ENCODE measurements around the gene BOLL. TPM values are rescaled to one million over a fixed set of nuclear protein-coding genes. Genes with fewer than 3 reads are reported as not detected.
A peak's percentile ranks its signal among the peaks of the same experiment; 100 is the strongest.
"Not testable (repeated sequence)": the region's sequence is repeated elsewhere in the genome, so short reads cannot be mapped to it uniquely, and the experiment has no call there.

The BOLL gene, protein sequence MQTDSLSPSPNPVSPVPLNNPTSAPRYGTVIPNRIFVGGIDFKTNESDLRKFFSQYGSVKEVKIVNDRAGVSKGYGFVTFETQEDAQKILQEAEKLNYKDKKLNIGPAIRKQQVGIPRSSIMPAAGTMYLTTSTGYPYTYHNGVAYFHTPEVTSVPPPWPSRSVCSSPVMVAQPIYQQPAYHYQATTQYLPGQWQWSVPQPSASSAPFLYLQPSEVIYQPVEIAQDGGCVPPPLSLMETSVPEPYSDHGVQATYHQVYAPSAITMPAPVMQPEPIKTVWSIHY
- total RNA-seq (ENCODE audit: unreplicated experiment), result not detected
- long read RNA-seq, result 0 reads

- Mint-ChIP-seq H3K4me3 (ENCODE audit: unreplicated experiment) (peak within 1 kb of the TSS; percentile 20), H3K4me1 (ENCODE audit: low read depth, unreplicated experiment) (no peaks in the 10 kb centered on the region), H3K9me3 (ENCODE audit: unreplicated experiment) (no peaks in the 10 kb centered on the region), H3K27ac (ENCODE audit: unreplicated experiment) (no peak within 1 kb of the TSS), H3K36me3 (ENCODE audit: unreplicated experiment) (no peaks in the 10 kb centered on the region), H3K27me3 (ENCODE audit: unreplicated experiment) (peaks cover 1% of the 10 kb centered on the region)
- DNase-seq, result no peak
- TF ChIP-seq, protein P1, sequence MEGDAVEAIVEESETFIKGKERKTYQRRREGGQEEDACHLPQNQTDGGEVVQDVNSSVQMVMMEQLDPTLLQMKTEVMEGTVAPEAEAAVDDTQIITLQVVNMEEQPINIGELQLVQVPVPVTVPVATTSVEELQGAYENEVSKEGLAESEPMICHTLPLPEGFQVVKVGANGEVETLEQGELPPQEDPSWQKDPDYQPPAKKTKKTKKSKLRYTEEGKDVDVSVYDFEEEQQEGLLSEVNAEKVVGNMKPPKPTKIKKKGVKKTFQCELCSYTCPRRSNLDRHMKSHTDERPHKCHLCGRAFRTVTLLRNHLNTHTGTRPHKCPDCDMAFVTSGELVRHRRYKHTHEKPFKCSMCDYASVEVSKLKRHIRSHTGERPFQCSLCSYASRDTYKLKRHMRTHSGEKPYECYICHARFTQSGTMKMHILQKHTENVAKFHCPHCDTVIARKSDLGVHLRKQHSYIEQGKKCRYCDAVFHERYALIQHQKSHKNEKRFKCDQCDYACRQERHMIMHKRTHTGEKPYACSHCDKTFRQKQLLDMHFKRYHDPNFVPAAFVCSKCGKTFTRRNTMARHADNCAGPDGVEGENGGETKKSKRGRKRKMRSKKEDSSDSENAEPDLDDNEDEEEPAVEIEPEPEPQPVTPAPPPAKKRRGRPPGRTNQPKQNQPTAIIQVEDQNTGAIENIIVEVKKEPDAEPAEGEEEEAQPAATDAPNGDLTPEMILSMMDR (IDR thresholded peaks at IDR 0.05; ENCODE audit: partially characterized antibody, unreplicated experiment), result no peak
These were observed at the start of gene BOLL for GRCh38 chr2:197784956-197785941. Gene BOLL, minus strand, starts transcription at chr2:197785319. Its CDS starts 3,469 bp downstream, at chr2:197781850.

- not testable (repeated sequence) for DNase-seq; H3K4me3 Mint-ChIP-seq (ENCODE audit: unreplicated experiment); H3K4me1 Mint-ChIP-seq (ENCODE audit: low read depth, unreplicated experiment); H3K27ac Mint-ChIP-seq (ENCODE audit: unreplicated experiment); H3K27me3 Mint-ChIP-seq (ENCODE audit: unreplicated experiment)
- peaks cover 11% of the 10 kb centered on the region for H3K9me3 Mint-ChIP-seq (ENCODE audit: unreplicated experiment)
- peaks cover 14% of the 10 kb centered on the region for H3K36me3 Mint-ChIP-seq (ENCODE audit: unreplicated experiment)
These were observed 49.7 kb upstream of the BOLL start for GRCh38 chr2:197834771-197835170.

DNA sequence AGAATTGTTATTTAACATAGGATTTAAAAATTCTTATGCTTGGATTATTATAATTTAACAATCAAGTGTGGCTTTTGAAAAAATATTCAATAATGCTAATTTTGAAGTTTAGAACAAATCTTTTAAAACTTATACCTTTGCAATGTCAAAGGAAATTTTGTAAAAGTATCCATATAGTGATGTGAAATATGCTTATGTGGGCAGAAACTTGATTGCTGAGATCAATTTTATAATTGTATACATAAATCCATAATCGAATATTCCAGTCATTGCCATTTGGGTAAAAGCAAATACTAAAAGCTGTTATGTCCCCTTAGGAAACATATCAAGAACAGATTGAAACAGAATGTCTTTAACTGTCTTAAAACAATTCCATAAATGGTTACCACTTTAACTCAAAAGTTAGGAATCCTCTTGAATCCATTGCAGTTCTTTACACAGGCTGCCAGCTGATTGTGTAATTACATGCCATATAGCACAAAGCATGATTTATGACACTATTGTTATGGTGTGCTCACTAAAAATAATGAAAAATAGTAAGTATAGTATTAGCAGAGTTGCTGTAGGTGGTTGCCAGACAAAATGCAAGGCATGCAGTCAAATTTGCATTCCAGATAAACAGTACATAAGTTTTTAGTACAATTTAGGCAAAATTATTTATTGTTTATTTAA lies 43.5 kb upstream of the BOLL start:
- Mint-ChIP-seq H3K27me3 (ENCODE audit: unreplicated experiment) (no peaks in the 10 kb centered on the region), H3K27ac (ENCODE audit: unreplicated experiment) (no peak overlapping the region), H3K9me3 (ENCODE audit: unreplicated experiment) (peaks cover 7% of the 10 kb centered on the region), H3K36me3 (ENCODE audit: unreplicated experiment) (peaks cover 14% of the 10 kb centered on the region), H3K4me1 (ENCODE audit: low read depth, unreplicated experiment) (no peaks in the 10 kb centered on the region), H3K4me3 (ENCODE audit: unreplicated experiment) (no peak overlapping the region)
- TF ChIP-seq, protein P1 (IDR thresholded peaks at IDR 0.05; ENCODE audit: partially characterized antibody, unreplicated experiment), result no peak
- no peak for DNase-seq

- Mint-ChIP-seq H3K9me3 (ENCODE audit: unreplicated experiment) (peaks cover 7% of the 10 kb centered on the region), H3K27ac (ENCODE audit: unreplicated experiment) (no peak overlapping the region), H3K4me3 (ENCODE audit: unreplicated experiment) (no peak overlapping the region), H3K27me3 (ENCODE audit: unreplicated experiment) (no peaks in the 10 kb centered on the region), H3K4me1 (ENCODE audit: low read depth, unreplicated experiment) (no peaks in the 10 kb centered on the region), H3K36me3 (ENCODE audit: unreplicated experiment) (peaks cover 14% of the 10 kb centered on the region)
- DNase-seq, result no peak
- TF ChIP-seq, protein P1 (IDR thresholded peaks at IDR 0.05; ENCODE audit: partially characterized antibody, unreplicated experiment), result no peak
These were observed 42.5 kb upstream of the BOLL start for GRCh38 chr2:197827618-197828017.

- no peak for DNase-seq
- no peak overlapping the region for H3K27ac Mint-ChIP-seq (ENCODE audit: unreplicated experiment)
- H3K27me3 Mint-ChIP-seq (ENCODE audit: unreplicated experiment), result no peaks in the 10 kb centered on the region
- TF ChIP-seq, protein P1 (IDR thresholded peaks at IDR 0.05; ENCODE audit: partially characterized antibody, unreplicated experiment), result no peak
- no peak overlapping the region for H3K4me3 Mint-ChIP-seq (ENCODE audit: unreplicated experiment)
- no peaks in the 10 kb centered on the region for H3K9me3 Mint-ChIP-seq (ENCODE audit: unreplicated experiment)
- no peaks in the 10 kb centered on the region for H3K36me3 Mint-ChIP-seq (ENCODE audit: unreplicated experiment)
- no peaks in the 10 kb centered on the region for H3K4me1 Mint-ChIP-seq (ENCODE audit: low read depth, unreplicated experiment)
These were observed 37.2 kb upstream of the BOLL start for GRCh38 chr2:197822333-197822732.
